Hepatocyte (in vitro differentiated cells): Measurements from ENCODE around the gene NOL12. TPM values are rescaled to one million over a fixed set of nuclear protein-coding genes. Genes with fewer than 3 reads are reported as not detected.
A peak's percentile ranks its signal among the peaks of the same experiment; 100 is the strongest.

Experiments
- DNase-seq: peaks from one replicate; pipeline ENCODE4 v3.0.0-alpha.2; 2016; ENCODE audit warnings: low spot score
- H2AFZ ChIP-seq: fragments of 200-600 bp; sonication (generic); 2 replicates; pipeline ENCODE4 v1.6.0; 2016; ENCODE audit warnings: antibody characterized with exemption, mild to moderate bottlenecking
- H3K27ac ChIP-seq: fragments of 200-600 bp; sonication (generic); 2 replicates; pipeline ENCODE4 v1.5.1; 2016; ENCODE audit warnings: mild to moderate bottlenecking
- H3K27me3 ChIP-seq: fragments of 200-600 bp; sonication (generic); 2 replicates; pipeline ENCODE4 v1.6.1; 2016
- H3K36me3 ChIP-seq: fragments of 200-600 bp; sonication (generic); replicated peaks from 2 replicates; pipeline ENCODE4 v1.5.1; 2016; ENCODE audit warnings: low read depth; ENCODE audit not compliant: insufficient read depth
- H3K4me1 ChIP-seq: fragments of 200-600 bp; sonication (generic); 2 replicates; pipeline ENCODE4 v1.5.1; 2016; ENCODE audit warnings: mild to moderate bottlenecking, moderate library complexity; ENCODE audit not compliant: insufficient read depth
- H3K4me2 ChIP-seq: fragments of 200-600 bp; sonication (generic); 2 replicates; pipeline ENCODE4 v1.6.0; 2016
- H3K4me3 ChIP-seq: fragments of 200-600 bp; sonication (generic); 2 replicates; pipeline ENCODE4 v1.5.1; 2016; ENCODE audit warnings: mild to moderate bottlenecking
- H3K79me2 ChIP-seq: fragments of 200-600 bp; sonication (generic); 2 replicates; pipeline ENCODE4 v1.6.0; 2017; ENCODE audit warnings: mild to moderate bottlenecking
- H3K9me2 ChIP-seq: fragments of 200-600 bp; sonication (generic); replicated peaks from 2 replicates; pipeline ENCODE4 v1.6.0; 2017; ENCODE audit warnings: mild to moderate bottlenecking; ENCODE audit not compliant: insufficient read depth
- H3K9me3 ChIP-seq: fragments of 200-600 bp; sonication (generic); 2 replicates; pipeline ENCODE4 v1.5.1; 2016; ENCODE audit warnings: low read depth, mild to moderate bottlenecking
- H4K20me1 ChIP-seq: fragments of 200-600 bp; sonication (generic); 2 replicates; pipeline ENCODE4 v1.6.0; 2016; ENCODE audit warnings: mild to moderate bottlenecking; ENCODE audit not compliant: insufficient read depth, poor library complexity, severe bottlenecking
- EZH2 ChIP-seq: fragments of 200-600 bp; sonication (generic); IDR thresholded peaks from 2 replicates; pipeline ENCODE4 v1.6.1; 2016; ENCODE audit warnings: antibody characterized with exemption, mild to moderate bottlenecking, borderline replicate concordance
- EZH2phosphoT487 ChIP-seq: fragments of 200-600 bp; sonication (generic); IDR thresholded peaks from one replicate; pipeline ENCODE4 v1.6.1; 2018; ENCODE audit warnings: antibody characterized with exemption, mild to moderate bottlenecking, low read depth, moderate library complexity; ENCODE audit not compliant: unreplicated experiment, severe bottlenecking
- WGBS: methylation state at CpG from one replicate; pipeline ENCODE4 v1.1.6; 2016; ENCODE audit warnings: low lambda C conversion rate; ENCODE audit errors: missing lambda C conversion rate; 5-methylcytosine and 5-hydroxymethylcytosine counted together
- polyA plus RNA-seq: library from polyadenylated mRNA; unstranded; fragments of >200 nt; fragmentation: Nextera tagmentation; extraction: Ambion mirVana; gene quantifications from 2 replicates; pipeline ENCODE4 v1.2.1, GENCODE V29; 2016
- total RNA-seq: library from RNA; depleted of rRNA; stranded (reverse); fragments of >200 nt; gene quantifications from 2 replicates; pipeline ENCODE4 v1.2.3, GENCODE V29; 2014
- TF ChIP-seq, protein P1 (sequence below): fragments of 200-600 bp; sonication (generic); IDR thresholded peaks from 2 replicates; pipeline ENCODE4 v1.5.1; 2016; ENCODE audit warnings: antibody characterized with exemption, mild to moderate bottlenecking; ENCODE audit not compliant: poor library complexity

NOL12 gene
- total and polyA plus RNA-seq, 2 experiments from 2014 or later: 11.4 to 27.6 TPM

DNA sequence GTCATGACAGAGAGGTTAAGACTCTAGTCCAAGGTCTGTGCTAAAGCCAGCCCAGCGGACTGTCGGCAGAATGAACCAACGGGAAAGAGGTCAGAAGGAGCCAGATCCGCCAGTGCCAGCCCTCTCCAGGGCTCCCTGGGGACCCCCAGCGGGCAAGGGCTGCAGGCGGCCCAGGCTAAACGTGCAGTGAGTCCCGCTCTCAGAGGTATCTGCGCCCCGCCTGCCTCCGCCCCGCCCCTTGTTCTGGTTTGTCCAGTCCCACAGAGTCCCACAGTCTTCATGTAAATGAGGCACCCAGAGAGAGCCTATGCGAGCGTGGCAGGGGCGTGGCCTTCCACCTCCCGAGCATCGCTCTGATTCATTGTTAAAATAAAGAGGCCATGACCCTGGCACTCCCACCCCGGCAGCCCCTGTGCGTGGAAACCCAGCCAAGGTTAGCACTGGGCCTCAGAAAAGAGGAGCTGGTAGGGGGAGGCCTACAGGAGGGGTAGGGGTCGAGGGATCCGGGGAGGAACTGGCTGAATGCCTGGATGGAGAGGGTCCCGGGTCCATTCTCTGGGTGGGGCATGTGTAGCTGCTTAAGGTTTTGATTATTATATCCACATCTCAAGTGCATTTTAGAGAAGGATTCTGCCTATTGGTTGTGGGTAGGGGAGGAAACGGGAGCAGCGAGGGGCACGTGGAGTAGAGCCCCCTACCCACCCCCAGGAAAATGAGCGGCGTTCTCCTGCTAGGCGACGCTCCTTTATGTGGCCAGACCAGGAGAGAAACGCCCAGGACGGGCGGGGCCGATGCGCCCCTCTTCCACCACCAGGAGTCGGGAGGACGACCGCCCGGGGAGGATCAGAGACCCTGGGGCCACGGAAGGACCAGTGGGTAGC lies 10.8 kb downstream of the NOL12 start, which contains the start of gene TRIOBP:
Gene TRIOBP (plus strand): TSS at position 392 of the 881 bp plus-strand sequence. CDS start 4,318 bp downstream, outside the sequence.
- 3% methylated on average over 31 of the region's 39 CpGs for WGBS
- TF ChIP-seq, protein P1, sequence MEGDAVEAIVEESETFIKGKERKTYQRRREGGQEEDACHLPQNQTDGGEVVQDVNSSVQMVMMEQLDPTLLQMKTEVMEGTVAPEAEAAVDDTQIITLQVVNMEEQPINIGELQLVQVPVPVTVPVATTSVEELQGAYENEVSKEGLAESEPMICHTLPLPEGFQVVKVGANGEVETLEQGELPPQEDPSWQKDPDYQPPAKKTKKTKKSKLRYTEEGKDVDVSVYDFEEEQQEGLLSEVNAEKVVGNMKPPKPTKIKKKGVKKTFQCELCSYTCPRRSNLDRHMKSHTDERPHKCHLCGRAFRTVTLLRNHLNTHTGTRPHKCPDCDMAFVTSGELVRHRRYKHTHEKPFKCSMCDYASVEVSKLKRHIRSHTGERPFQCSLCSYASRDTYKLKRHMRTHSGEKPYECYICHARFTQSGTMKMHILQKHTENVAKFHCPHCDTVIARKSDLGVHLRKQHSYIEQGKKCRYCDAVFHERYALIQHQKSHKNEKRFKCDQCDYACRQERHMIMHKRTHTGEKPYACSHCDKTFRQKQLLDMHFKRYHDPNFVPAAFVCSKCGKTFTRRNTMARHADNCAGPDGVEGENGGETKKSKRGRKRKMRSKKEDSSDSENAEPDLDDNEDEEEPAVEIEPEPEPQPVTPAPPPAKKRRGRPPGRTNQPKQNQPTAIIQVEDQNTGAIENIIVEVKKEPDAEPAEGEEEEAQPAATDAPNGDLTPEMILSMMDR: peak; percentile 55
- TF ChIP-seq EZH2: no peak
- H3K9me3 ChIP-seq: no peaks in the 10 kb centered on the region
- no peaks in the 10 kb centered on the region for H4K20me1 ChIP-seq
- H2AFZ ChIP-seq: peak within 1 kb of the TSS; percentile 7
- peak within 1 kb of the TSS; percentile 29 for H3K27ac ChIP-seq
- H3K9me2 ChIP-seq: no peaks in the 10 kb centered on the region
- peak; percentile 97 for DNase-seq
- H3K4me1 ChIP-seq: no peaks in the 10 kb centered on the region
- H3K36me3 ChIP-seq: no peaks in the 10 kb centered on the region
- no peak within 1 kb of the TSS for H3K4me3 ChIP-seq
- H3K27me3 ChIP-seq: no peaks in the 10 kb centered on the region
- H3K79me2 ChIP-seq: no peaks in the 10 kb centered on the region
- peak within 1 kb of the TSS; percentile 76 for H3K4me2 ChIP-seq

DNA sequence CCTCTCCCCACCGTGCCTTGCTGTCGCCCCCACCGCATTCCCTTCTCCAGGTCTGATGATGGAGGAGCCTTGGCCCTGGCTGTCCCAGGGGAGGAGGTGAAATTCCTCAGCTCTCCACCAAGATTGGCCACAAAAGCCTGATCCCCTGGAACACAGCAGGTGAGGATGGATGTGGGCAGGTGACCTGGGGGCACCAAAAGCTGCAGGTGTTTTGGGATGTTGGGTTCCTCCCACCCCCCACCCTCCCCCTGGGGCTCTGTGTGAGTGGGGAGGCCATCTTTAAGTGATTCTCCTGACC lies 11.3 kb downstream of the NOL12 start:
- no peak overlapping the region for H3K4me3 ChIP-seq
- no peak for DNase-seq
- 23% methylated on average over 3 of the region's 3 CpGs for WGBS
- peak overlapping the region; percentile 7 for H2AFZ ChIP-seq
- H3K4me2 ChIP-seq: peak overlapping the region; percentile 76
- H3K79me2 ChIP-seq: no peaks in the 10 kb centered on the region
- no peaks in the 10 kb centered on the region for H4K20me1 ChIP-seq
- TF ChIP-seq, protein P1: no peak
- TF ChIP-seq EZH2phosphoT487 (no peak), EZH2 (no peak)
- H3K27me3 ChIP-seq: no peaks in the 10 kb centered on the region
- no peaks in the 10 kb centered on the region for H3K4me1 ChIP-seq
- peak overlapping the region; percentile 5 for H3K27ac ChIP-seq
- no peaks in the 10 kb centered on the region for H3K9me2 ChIP-seq
- H3K9me3 ChIP-seq: no peaks in the 10 kb centered on the region
- H3K36me3 ChIP-seq: no peaks in the 10 kb centered on the region

DNA sequence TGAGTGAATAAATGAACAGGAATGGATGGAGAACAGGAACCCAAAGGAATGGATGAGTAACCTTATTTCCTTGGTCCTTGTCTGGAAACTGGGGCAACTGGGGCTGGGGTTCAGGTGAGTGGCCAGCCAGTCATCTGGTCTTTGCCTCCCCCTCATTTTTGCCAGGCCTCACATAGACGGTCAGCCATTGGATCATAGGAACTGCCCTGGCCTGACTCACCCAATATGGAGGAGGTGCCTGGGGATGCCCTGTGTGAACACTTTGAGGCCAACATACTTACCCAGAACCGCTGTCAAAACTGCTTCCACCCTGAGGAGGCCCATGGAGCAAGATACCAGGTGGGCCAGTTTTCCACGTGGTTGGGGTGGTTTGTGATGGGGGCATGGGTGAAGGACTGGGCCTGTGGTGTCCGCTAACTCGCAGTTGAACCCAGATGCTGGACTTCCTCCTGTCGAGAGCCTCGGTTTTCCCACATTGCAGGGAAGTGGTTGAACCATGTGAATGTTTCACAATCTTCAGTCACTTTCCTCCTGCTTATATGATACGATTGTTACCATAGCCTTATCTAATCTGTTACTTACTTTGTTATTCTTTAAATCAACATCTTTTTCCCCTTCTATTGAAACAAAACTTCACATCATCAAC lies 15.1 kb downstream of the NOL12 start:
- 84% methylated on average over 8 of the region's 8 CpGs for WGBS
- Histone ChIP-seq H3K4me2 (no peak overlapping the region), H2AFZ (no peak overlapping the region), H3K9me3 (no peaks in the 10 kb centered on the region), H3K27ac (no peak overlapping the region), H3K27me3 (no peaks in the 10 kb centered on the region), H3K4me3 (no peak overlapping the region), H3K79me2 (no peaks in the 10 kb centered on the region), H3K9me2 (no peaks in the 10 kb centered on the region), H3K36me3 (no peaks in the 10 kb centered on the region), H4K20me1 (no peaks in the 10 kb centered on the region), H3K4me1 (no peaks in the 10 kb centered on the region)
- no peak for DNase-seq
- TF ChIP-seq EZH2phosphoT487: no peak
- no peak for TF ChIP-seq EZH2
- TF ChIP-seq, protein P1: no peak
